HepG2 (cell line): Measurements from ENCODE around the gene SRSF12. TPM values are rescaled to one million over a fixed set of nuclear protein-coding genes. Genes with fewer than 3 reads are reported as not detected.

Experiments
- CAMTA2 ChIP-seq: sonication (generic); formaldehyde crosslinking; IDR thresholded peaks from 2 replicates; pipeline ENCODE4 v1.4.0; 2020; ENCODE audit warnings: mild to moderate bottlenecking, missing genetic modification reagents, borderline replicate concordance
- DMTF1 ChIP-seq: sonication (generic); formaldehyde crosslinking; IDR thresholded peaks from 2 replicates; pipeline ENCODE4 v1.4.0; 2020; ENCODE audit warnings: mild to moderate bottlenecking, missing genetic modification reagents
- HMGXB4 ChIP-seq, 2 experiments: sonication (generic) in 1 of 2; formaldehyde crosslinking in 1 of 2; IDR thresholded peaks; 2 replicates each; pipeline versions ENCODE4 v1.4.0 to v1.6.1; 2018 to 2020; ENCODE audit warnings: missing genetic modification reagents in 2 of 2, borderline replicate concordance in 1 of 2, low read depth in 1 of 2, mild to moderate bottlenecking in 1 of 2, missing biosample characterization in 1 of 2
- MEIS2 ChIP-seq: sonication (generic); formaldehyde crosslinking; IDR thresholded peaks from 2 replicates; pipeline ENCODE4 v1.9.0; 2021; ENCODE audit warnings: mild to moderate bottlenecking, missing genetic modification reagents
- MLX ChIP-seq: IDR thresholded peaks from 2 replicates; pipeline ENCODE4 v1.6.1; 2016
- SSRP1 ChIP-seq: IDR thresholded peaks from 2 replicates; pipeline ENCODE4 v1.6.1; 2016; ENCODE audit warnings: control low read depth
- ZEB1 ChIP-seq: IDR thresholded peaks from 2 replicates; pipeline ENCODE4 v1.6.1; 2012; ENCODE audit warnings: mild to moderate bottlenecking, low read depth, inconsistent platforms; ENCODE audit not compliant: insufficient replicate concordance
- ZNF263 ChIP-seq: sonication (generic); formaldehyde crosslinking; IDR thresholded peaks from 2 replicates; pipeline ENCODE4 v1.4.0; 2020; ENCODE audit warnings: missing genetic modification reagents
- ZSCAN21 ChIP-seq: sonication (generic); formaldehyde crosslinking; IDR thresholded peaks from 2 replicates; pipeline ENCODE4 v1.8.0; 2022; ENCODE audit warnings: mild to moderate bottlenecking, missing genetic modification reagents, moderate library complexity, borderline replicate concordance
- polyA plus RNA-seq, 8 experiments: library from polyadenylated mRNA; depleted of rRNA in 3 of 8; stranded (reverse) in 7 of 8; unstranded in 1 of 8; fragments of >200 nt; fragmentation: Illumina TruSeq in 4 of 8; extraction: Trizol in 4 of 8; gene quantifications; 2 replicates each; pipeline versions ENCODE4 v1.2.1 to v1.2.3, GENCODE V29; 2011 to 2016; ENCODE audit warnings: low read depth in 4 of 8, missing spikeins in 1 of 8, mixed read lengths in 1 of 8; ENCODE audit not compliant: insufficient read depth in 1 of 8
- total RNA-seq, 5 experiments: library from RNA; depleted of rRNA; stranded (reverse); fragments of >200 nt; fragmentation: Illumina TruSeq; extraction: Trizol; gene quantifications; 2 replicates each; pipeline ENCODE4 v1.2.3, GENCODE V29; 2016; ENCODE audit warnings: low read depth in 1 of 5

The SRSF12 gene
- total and polyA plus RNA-seq, 2 of the 13 experiments (the other 11 are each of a cell fraction or from before 2014, with no cell fraction given): 1.7 to 1.9 TPM

GRCh38 chr6:89117211-89118108 lies at the start of gene SRSF12 (continued):
- no peak for TF ChIP-seq DMTF1 (CRISPR knock-in tag)
- TF ChIP-seq HMGXB4 (CRISPR knock-in tag; IDR thresholded peaks at IDR 0.05; ENCODE audit: borderline replicate concordance in 1 of 2, low read depth in 1 of 2): peak; percentile 45 to 76; a peak in 2 of 4 replicates
- TF ChIP-seq MEIS2 (CRISPR knock-in tag): peak; percentile 35; the same call in 1 of the 2 replicates
- TF ChIP-seq ZEB1: peak; percentile 5
- 0 out of 2 replicates have a peak, but pooled peaks have one; percentile 11 for TF ChIP-seq ZNF263 (CRISPR knock-in tag)
- TF ChIP-seq MLX: no peak
- TF ChIP-seq ZSCAN21 (CRISPR knock-in tag): no peak
- no peak for TF ChIP-seq SSRP1 (CRISPR knock-in tag)
- TF ChIP-seq CAMTA2 (CRISPR knock-in tag): no peak
